OCI-M1 (cell line): ENCODE measurements around the gene SLC35F5.
"Not testable (repeated sequence)": the region's sequence is repeated elsewhere in the genome, so short reads cannot be mapped to it uniquely, and the experiment has no call there.

Experiments used
- DNase-seq: peaks from one replicate; lab custom pipeline; 2025; lab: John Stamatoyannopoulos, UW

Gene SLC35F5, protein sequence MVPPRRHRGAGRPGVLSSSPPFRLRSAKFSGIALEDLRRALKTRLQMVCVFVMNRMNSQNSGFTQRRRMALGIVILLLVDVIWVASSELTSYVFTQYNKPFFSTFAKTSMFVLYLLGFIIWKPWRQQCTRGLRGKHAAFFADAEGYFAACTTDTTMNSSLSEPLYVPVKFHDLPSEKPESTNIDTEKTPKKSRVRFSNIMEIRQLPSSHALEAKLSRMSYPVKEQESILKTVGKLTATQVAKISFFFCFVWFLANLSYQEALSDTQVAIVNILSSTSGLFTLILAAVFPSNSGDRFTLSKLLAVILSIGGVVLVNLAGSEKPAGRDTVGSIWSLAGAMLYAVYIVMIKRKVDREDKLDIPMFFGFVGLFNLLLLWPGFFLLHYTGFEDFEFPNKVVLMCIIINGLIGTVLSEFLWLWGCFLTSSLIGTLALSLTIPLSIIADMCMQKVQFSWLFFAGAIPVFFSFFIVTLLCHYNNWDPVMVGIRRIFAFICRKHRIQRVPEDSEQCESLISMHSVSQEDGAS

DNA sequence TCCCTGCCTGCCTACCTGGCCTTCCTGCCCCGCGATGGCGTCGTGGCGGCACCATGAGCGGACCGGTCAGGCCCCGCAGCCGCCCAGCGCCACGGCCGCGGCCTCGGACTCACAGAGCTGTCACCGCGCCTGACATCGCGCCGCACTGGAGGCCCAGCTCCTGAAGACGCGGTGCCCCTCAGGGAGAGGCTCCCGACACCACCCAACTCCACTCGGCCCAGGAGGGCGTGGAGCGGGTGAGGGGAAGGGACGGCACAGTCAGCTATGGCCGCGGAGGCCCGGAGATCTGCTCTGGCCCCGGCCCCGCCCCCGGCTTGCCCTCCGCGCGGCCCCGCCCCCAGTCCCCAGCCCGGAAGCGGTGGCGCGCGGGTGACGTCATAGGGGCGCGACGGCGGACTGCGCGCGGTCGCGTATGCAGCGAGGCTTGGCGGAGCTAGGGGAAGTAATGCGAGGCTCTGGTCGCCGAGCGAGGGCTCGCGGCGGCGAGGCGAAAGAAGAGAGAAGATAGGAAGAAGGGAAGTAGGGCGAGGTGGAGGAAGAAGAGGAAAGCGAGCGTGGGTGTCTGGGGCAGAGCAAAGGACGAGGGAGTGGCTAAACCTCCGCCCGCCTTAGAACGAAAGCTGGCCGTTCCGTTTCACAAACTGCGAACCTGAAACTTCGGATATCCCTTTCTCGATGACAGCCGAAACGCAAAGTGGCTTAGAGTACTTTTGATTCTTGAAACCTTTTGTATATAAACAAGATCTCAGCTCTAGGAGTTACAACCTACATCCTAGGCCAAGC lies at the start of gene SLC35F5:
SLC35F5 (minus strand) TSS at position 288 of the 783 bp plus-strand sequence; CDS start at position 55, 233 bp downstream.
- DNase-seq: peak; percentile 95

DNA sequence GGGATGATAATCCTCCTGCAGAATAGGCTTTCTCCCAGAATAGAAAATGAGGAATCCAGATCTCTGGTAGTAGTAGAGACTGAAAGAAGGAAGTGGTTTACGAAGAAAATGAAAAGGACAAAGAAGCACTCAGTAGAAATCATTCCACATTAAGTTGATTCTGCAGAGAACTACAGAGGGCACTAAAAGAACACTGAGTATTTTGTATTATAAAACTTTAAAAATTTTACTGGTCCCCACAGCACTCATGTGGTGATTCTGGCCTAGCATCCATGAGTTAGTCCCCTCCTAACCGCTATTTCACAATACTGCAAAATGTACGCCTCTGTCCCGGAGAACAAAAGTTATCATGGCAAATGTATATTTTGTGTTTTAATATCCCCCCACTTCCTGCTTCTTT lies 42.9 kb upstream of the SLC35F5 start:
- DNase-seq: peak; percentile 32

DNA sequence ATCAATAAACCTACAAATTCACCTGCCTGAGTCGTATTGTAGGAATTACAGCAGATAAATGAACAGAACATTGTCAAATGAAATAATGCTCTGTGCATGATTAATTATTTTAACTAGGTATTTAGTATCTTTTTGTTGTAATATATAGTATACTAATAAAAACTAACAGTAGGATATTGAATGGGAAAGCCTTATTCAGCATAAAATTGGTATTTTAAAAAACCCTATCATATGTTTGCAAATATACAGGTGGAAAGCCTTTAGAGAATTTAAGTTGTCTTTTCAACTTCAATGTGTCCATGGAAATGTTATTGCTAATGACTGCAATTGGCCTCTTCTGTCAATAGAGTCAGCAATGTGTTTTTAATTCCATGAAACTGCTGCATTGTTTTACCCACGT lies 40.8 kb upstream of the SLC35F5 start:
- no peak for DNase-seq

DNA sequence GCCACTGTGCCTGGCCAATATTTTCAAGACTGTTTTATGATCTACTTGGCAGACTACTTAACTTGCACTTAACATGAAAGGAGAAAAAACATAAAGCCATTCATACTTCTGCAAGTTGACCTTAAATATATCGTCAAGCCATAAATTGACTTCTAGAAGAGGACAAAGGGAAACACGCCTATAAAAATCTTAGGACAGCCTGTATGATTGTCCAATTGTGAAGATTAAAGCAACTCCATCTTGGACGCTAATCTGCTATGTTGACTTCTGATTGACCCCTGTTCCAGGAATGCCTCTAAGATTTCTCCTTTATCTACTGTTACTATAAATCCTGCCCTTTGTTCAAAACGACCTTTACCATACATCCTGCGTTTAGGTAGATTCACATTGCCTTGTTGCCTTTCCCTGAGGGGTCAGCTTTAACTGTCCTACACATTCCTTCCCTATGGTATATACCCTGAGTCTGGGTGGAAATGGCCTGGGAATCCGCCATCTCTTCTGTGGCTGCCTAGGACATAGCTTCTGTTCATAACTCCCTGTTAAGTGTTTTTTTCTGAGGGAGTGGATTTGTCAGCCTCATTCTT lies 40.2 kb upstream of the SLC35F5 start:
- DNase-seq: no peak

DNA sequence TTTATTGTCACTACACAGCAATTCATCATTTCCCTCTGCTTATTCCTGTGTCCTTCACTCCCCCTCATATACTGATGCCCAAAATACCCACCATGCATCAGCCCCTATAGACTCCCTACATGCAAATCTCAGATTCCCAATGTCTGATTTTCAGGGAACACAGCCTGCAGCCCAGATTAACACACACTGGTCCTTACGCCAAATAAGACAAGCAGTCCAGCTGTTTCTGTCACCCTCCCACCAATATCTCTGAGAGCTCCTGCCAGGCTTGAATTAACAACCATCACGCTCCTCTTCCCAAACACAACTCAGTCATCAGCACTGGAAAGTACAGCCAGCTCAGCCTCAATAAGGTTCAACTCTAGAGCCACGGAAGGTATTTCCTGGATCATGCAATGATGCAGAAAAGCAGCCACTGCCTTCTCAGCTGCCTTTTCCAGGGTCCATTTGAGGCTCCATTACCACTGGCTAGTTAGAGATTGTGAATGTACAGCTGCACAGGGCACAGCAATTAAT lies 39.0 kb upstream of the SLC35F5 start:
- no peak for DNase-seq

DNA sequence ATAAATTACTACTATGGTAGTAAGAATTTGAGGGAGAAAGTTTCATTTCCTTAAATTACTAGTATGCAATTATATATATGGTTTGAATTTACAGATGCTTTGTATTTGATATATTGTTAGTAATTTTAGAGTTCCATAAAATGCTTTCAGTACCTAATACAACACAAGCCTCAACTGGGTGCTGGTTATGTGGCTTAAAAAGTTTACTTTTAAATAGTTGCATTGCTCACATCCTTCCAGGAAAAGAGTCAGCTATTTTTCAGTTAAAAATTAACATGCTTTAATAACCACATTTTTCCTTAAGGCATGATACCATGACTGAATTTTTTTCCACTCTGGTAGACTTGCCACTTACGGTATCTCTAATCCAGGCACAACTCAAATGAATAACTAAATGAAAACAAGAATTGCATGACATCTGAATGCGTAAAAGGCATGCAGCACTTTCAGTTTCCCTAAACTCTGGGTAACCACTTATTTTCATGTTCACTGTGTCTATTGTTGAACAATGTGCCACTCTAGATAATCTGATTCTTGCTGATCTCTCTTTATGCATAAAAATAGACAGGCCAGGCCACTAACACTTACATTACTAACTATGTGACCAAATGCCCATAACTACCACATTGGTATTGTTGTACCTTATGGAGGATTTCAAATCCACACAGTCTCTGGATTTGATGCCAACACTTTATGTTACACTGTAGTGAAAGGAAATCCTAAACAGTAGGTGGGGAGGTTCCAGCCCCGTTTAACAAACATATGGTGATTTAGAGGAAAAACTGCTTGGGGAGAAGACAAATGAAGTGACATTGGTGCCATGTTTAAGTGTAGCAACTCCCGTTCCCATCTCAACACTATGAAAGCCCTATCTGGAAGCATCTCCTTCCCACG lies 35.5 kb upstream of the SLC35F5 start:
- DNase-seq: peak; percentile 58

DNA sequence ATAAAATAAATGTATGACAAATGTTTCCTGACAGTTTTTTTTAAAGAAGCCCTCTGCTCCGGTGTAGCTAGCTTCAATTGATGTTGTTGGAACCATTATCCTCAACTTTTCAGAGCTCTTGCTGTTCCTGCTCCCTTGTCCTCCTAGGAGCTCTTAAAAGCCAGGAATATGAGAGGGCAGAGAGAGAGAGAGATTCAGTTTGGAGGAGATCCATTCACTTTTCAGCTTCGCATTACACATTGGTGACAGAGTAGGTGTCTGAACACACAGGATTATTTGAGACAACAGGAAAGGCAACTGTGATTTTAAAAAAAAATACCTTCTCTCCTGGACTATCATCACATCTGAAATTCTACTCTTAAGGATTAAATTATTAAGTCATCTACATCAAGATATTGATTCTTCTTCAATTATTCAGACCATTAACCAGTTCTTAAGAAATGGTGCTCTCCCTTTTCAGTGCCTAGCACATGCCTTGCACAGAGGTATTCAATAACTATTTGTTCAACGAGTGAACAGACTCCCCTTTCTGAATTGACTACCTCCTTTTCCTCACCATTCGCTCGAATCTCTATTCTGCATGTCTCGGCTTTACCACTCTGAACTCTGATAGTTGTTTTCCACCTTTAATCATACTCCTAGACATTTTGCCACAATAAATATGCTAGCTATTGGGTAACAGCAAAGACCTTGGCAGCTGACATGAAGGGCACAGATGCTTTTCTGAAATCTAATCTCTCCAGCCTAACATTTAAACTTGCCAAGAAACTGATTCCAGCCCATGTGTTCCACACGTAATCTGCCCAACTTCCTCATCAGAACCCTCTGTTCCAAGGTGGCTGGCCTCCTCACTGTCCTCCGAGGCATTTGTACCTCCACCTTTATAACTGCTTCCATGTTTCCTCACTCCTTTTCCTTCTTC lies 28.6 kb upstream of the SLC35F5 start:
- DNase-seq: peak; percentile 17

DNA sequence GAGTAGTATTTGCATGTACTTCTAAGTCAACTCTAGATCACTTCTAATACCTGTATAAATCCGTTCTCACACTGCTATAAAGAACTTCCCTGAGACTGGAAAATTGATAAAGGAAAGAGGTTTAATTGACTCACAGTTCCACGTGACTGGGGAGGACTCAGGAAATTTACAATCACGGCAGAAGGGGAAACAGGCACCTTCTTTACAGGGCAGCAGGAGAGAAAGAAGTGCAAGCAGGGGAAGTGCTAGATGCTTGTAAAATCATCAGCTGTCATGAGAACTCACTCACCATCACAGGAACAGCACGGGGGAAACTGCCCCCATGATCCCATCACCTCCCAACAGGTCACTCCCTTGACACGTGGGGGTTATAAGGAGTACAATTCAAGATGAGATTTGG lies 24.0 kb upstream of the SLC35F5 start:
- no peak for DNase-seq

DNA sequence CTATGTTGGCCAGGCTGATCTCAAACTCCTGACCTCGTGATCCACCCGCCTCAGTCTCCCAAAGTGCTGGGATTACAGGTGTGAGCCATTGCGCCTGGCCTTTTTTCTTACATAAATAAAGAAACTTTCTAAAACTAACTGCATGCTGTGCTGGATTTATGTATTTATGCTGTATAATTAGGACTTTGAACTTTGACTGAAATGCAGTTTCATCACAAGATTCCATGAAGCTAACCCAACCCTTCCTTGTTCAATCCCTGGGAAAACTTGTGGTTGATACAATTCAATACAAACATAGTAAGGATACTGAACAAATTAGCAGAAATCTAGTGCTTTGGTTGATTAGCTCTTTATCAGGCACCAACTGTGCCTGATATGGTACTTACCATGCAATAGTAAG lies 20.9 kb upstream of the SLC35F5 start:
- no peak for DNase-seq

DNA sequence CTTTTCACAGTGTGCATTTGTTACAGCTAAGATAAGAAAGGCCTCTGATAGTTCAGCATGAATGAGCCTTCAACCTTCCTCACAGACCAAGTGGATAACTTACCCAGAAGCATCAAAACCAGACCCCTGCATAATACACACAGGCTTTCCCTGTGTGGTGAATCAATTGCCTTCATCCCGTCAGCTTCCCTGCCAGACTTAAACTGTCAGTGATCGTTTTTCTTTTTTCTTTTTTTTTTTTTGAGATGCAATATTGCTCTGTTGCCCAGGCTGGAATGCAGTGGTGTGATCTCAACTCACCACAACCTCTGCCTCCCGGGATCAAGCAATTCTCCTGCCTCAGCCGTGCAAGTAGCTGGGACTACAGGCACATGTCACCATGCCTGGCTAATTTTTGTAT lies 20.5 kb upstream of the SLC35F5 start:
- DNase-seq: no peak

DNA sequence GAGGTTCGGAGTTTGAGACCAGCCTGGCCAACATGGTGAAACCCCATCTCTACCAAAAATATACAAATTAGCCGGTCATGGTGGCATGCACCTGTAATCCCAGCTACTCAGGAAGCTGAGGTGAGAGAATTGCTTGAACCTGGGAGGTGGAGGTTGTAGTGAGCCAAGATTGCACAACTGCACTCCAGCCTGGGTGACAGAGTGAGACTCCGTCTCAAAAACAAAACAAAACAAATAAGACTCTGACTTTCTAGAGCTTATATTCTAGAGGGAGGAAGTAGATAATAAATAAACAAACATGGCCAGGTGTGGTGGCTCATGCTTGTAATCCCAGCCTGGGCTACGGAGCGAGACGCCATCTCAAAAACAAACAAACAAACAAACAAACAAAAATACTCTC lies 18.2 kb upstream of the SLC35F5 start:
- not testable (repeated sequence) for DNase-seq

DNA sequence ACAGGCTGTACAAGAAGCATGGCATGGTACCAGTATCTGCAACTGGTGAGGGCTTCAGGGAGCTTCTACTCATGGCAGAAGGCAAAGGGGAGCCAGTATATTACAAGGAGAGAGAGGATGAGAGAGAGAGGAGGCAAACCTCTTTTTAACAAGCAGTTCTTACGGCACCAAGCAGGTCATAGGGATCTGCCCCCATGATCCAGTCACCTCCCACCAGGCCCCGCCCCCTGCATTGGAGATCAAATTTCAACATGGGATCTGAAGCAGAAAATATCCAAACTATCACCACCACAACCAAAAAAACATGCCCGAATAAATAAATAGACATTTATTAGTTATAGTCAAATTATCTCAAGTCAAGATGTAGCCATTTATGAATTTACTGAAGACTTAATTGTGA lies 14.5 kb upstream of the SLC35F5 start:
- no peak for DNase-seq

DNA sequence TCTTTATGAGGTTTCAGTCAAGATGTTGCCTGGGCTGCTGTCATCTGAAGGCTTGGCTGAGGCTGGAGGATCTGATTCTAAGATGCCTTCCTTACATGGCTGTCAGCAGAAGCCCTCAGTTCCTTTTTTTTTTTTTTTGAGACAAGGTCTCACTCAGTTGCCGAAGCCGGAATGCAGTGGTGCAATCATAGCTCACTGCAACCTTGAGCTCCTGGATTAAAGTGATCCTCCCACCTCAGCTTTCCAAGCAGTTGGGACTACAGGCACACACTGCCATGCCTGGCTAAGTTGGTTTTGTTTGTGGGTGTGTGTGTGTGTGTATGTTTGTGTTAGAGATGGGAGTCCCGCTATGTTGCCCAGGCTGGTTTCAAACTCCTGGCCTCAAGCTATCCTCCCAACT lies 13.1 kb upstream of the SLC35F5 start:
- DNase-seq: no peak

DNA sequence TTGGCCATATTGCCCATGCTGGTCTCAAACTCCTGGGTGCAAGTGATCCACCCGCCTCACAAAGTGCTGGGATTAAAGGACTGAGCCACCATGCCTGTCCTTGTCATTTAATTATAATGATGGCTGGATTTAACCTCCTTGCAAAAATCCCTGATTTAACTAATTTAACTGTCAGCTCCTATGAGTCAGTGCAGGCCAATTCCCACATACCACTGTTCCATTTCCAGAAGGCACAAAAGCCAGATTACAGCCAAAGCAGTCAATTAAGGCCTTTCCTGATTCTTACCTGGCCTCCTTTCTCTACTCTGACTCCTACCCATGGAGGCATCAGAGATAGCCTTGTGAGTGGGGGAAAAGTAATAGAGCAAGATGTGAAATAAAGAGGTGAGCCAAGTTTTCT lies 12.3 kb upstream of the SLC35F5 start:
- no peak for DNase-seq

DNA sequence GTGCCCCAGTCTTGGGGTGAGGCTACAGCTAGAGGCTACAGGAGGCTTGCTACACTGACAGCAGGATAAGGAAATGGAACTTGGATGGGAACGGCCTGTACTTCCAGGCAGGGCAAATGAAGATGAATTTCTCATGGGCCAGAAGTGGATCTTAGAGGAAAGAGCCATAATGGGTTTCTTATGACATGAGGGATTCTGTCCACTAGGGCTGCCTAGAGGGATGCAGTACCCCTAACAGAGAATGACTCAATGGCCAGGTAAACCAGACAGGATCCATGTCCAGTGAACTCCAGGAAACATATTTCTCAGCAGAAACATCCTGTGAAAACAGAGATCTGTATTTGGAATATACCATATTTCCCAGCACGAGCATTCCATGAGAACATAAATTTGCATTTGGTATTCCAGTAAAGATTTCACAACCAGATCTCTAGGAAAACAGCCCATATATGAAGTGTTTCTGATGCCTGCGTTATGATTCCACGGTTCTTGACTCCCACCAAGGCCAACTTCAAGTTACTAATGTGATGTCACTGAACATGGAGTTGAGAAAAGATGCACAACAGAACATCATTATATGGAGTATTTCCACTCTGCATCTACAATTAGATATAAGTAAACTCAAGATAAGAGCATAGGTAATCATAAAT lies 11.5 kb upstream of the SLC35F5 start:
- no peak for DNase-seq

DNA sequence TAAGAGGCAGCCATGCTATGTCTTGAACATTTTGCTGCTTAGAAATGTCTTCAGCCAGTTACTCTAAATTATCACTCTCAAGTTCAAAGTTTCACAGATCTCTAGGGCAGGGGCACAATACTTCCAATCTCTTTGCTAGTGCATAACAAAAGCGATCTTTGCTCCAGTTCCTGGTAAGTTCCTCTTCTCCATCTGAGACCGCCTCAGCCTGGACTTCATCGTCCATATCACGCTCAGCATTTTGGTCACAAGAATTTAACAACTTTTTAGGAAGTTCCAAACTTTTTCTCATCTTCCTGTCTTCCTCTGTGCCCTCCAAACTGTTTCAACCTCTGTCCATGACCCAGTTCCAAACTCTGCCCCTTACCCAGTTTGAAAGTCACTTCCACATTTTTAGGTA lies 8.8 kb upstream of the SLC35F5 start:
- no peak for DNase-seq

DNA sequence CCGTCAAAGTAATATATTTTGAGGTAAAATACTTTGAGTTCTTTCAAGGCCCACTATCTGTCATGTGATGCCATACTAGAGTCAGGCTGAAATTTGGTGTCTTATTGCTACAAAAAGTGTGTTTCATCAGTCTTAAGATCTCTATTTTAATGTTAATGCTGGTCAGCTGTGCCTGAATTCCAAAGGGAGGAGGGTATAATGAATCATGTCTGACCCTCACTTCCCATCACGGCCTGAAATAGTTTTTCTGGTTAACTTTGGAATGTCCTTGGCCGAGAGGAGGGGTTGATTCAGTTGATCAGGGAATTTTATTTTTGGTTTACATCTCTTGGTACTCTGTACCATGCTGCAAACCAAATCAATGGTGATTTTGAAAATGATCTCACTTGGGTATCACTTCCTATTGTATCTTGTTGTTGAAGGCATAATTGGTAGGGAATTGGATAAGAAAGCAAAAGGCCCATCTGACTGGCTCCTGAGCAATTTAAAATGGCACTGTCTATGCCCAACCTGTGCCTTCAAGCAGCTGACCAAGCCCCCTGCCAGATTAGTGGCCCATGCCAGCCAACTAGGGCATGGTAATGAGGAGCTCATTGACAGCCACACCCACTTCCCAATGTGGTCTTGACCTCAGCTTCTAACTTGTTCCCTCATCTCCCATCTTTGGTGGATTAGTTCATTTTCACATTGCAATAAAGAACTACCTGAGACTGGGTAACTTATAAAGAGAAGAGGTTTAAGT lies 6.1 kb upstream of the SLC35F5 start:
- no peak for DNase-seq

DNA sequence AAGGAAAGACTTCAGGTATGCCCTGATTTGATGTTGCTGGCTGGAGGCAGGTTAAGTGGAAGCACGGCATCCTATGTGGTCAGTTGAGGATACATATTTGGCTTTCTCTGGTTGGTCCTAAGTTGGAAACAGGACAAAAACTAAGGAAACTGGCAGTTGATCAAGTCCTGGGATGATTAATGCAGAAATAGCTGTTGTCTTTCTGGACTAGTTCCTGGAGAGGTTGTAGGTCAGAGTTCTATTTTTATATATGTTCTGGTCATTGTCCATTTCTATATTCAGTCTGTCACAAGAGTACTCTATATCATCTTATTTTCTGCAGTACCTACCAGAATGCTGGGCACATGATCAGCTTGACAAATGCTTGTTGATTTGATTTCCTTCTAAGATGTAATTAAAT lies 4.0 kb upstream of the SLC35F5 start:
- no peak for DNase-seq

DNA sequence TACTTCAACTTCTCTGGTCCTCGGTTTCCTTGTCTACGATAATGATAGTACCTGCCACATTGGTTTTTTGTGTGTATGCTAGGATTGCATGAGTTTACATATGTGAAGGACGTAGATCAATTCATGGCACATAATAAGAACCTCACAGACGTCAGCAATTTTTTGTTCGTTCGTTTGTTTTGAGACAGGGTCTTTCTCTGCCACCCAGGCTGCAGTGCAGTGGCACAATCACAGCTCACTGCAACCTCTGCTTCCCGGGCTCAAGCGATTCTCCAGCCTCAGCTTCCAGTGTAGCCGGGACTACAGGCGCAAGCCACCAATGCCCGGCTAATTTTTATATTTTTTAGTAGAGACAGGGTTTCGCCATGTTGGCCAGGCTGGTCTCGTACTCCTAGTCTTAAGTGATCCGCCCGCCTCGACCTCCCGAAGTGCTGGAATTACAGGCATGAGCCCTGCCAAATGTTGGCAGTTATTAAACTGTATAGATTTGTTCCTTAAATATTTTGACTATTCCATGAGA lies 756 bp upstream of the SLC35F5 start:
- DNase-seq: no peak
